T-helper 17 cell (primary cell): ENCODE data around the gene PLSCR3. TPM values are rescaled to one million over a fixed set of nuclear protein-coding genes. Genes with fewer than 3 reads are reported as not detected.

Experiments used
- ATAC-seq: fragments of 150-1000 bp; cut with Tn5 transposase; 2 replicates; pipeline ENCODE4 v1.10.0; 2021; ENCODE audit warnings: mild to moderate bottlenecking, moderate library complexity
- DNase-seq, 3 donors: peaks; one replicate each; pipeline versions ENCODE4 v3.0.0 to v3.0.0-alpha.2; 2020 to 2021
- H3K9me3 ChIP-seq: one replicate; pipeline ENCODE4 v1.7.0; 2013; ENCODE audit warnings: low read length, mild to moderate bottlenecking; ENCODE audit not compliant: control insufficient read depth, poor library complexity, severe bottlenecking
- H3K27ac Mint-ChIP-seq: one replicate; pipeline ENCODE4 v1.8.0; 2022; ENCODE audit warnings: mild to moderate bottlenecking, moderate library complexity, mixed read lengths
- H3K27me3 Mint-ChIP-seq: one replicate; pipeline ENCODE4 v1.8.0; 2022; ENCODE audit warnings: mixed read lengths
- H3K36me3 Mint-ChIP-seq: one replicate; pipeline ENCODE4 v1.8.0; 2022; ENCODE audit warnings: low read depth, mixed read lengths
- H3K4me1 Mint-ChIP-seq: one replicate; pipeline ENCODE4 v1.8.0; 2022; ENCODE audit warnings: mild to moderate bottlenecking, mixed read lengths
- H3K4me3 Mint-ChIP-seq: one replicate; pipeline ENCODE4 v1.8.0; 2022; ENCODE audit warnings: mild to moderate bottlenecking, moderate library complexity, mixed read lengths
- total RNA-seq, 4 donors: library from RNA in 2 of 4; stranded (reverse) in 2 of 4; gene quantifications; one replicate each; pipeline ENCODE4 v1.2.3 and lab custom pipeline; 2022 to 2026

The PLSCR3 gene
- total RNA-seq, 2 donors from 2014 or later = 120 to 126 TPM

DNA sequence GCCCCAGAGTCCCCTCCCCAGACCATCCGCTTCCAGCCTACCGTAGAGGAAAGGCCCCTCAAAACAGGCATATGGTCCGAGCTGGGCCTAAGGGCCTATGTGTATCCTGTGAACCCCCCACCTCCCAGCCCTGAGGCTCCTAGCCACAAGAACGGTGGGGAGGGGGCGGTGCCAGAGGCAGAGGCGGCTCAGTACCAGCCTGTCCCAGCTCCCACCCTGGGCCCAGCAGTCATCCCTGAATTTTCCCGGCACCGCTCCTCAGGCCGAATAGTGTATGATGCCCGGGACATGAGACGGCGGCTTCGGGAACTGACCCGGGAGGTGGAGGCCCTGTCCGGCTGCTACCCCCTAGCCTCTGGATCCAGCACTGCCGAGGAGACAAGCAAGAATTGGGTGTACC lies 26.9 kb upstream of the PLSCR3 start:
- H3K27ac Mint-ChIP-seq = no peak overlapping the region
- no peaks in the 10 kb centered on the region for H3K36me3 Mint-ChIP-seq
- ATAC-seq (no peak), DNase-seq (no peak)
- no peaks in the 10 kb centered on the region for H3K9me3 ChIP-seq
- H3K4me3 Mint-ChIP-seq = no peak overlapping the region
- H3K4me1 Mint-ChIP-seq = peaks cover 6% of the 10 kb centered on the region
- peaks cover 6% of the 10 kb centered on the region for H3K27me3 Mint-ChIP-seq

DNA sequence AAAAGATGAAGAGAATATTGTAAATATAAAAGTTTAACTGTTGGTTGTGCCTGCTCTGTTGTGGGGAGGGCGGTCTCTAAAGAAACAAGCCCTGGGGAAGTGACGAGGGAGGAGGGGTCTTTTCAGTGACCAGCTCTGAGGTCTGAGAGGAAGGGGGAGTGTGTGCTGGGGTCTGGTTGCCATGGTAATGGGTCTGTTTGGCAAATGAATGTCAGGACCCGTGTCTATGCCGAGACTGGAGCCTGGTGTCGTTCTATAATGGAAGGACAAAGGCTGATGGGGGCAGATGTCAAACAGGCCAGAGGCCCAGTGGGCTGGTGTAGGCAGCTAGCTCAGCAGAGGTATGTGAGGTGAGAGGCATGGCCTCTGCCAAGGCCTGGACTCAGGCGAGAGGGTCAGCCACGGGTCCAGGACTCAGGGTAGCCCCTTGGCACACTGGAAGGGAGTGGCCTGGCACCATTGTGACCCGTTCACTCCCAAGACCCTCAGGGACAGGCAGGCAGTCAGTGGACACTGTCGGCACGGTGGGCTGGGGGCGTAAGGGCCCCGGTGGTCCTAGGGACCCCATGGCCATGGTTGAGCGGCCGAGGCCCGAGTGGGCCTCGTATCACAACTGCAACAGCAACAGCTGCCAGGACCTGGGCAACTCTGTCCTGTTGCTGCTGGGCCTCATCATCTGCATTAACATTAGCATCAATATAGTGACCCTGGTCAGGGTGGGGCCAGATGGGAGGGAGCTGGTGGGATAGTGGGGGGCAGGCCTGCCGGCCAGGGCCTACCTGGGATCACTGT lies 25.7 kb upstream of the PLSCR3 start, which contains the start of gene SPEM1:
Gene SPEM1 (plus strand): TSS at position 506 of the 792 bp plus-strand sequence. CDS start 61 bp downstream, at position 567.
- ATAC-seq = no peak
- H3K27ac Mint-ChIP-seq = no peak within 1 kb of the TSS
- H3K4me1 Mint-ChIP-seq = peaks cover 6% of the 10 kb centered on the region
- peaks cover 6% of the 10 kb centered on the region for H3K27me3 Mint-ChIP-seq
- DNase-seq = no peak
- no peak within 1 kb of the TSS for H3K4me3 Mint-ChIP-seq
- H3K9me3 ChIP-seq = no peaks in the 10 kb centered on the region
- H3K36me3 Mint-ChIP-seq = no peaks in the 10 kb centered on the region

DNA sequence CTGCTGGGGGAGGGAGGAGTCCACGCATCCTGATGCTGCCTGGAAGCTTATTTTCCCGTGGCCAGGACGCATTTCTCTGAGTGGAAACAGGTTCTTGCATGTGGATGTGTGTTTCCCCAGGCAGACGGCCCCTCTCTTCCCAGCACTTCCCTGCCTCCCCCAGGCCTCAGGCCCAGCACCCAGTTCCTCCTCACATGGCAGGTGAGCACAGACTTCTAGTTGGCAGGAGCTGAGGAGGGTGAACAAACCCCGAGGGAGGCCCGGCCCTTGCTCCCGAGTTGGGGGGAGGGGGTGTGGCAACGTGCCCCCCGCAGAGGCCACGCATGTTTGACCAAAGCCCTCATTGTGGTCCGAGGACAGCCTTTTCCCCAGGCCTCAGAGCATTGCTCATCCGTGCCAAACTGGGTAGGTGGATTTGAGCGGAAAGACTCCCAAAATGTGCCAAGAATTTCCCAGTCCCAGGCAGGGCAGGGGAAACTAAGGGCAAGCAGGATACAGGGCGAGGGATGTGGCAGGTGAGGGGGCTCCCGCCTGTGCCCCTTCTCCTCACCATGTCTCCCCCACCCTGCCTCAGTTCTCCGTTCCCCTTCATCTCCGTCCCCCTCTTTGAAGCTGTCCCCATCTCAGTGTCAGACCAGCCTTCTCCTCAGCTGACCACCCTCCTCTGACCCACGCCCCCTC lies 24.3 kb upstream of the PLSCR3 start:
- no peak overlapping the region for H3K27ac Mint-ChIP-seq
- DNase-seq (no peak), ATAC-seq (no peak)
- no peaks in the 10 kb centered on the region for H3K36me3 Mint-ChIP-seq
- peaks cover 6% of the 10 kb centered on the region for H3K4me1 Mint-ChIP-seq
- no peak overlapping the region for H3K4me3 Mint-ChIP-seq
- no peaks in the 10 kb centered on the region for H3K9me3 ChIP-seq
- H3K27me3 Mint-ChIP-seq = peaks cover 6% of the 10 kb centered on the region

- Mint-ChIP-seq H3K27me3 (peaks cover 6% of the 10 kb centered on the region), H3K4me1 (peaks cover 9% of the 10 kb centered on the region), H3K4me3 (no peak overlapping the region), H3K36me3 (no peaks in the 10 kb centered on the region), H3K27ac (no peak overlapping the region)
- no peaks in the 10 kb centered on the region for H3K9me3 ChIP-seq
- DNase-seq (no peak), ATAC-seq (no peak)
Observed at GRCh38 chr17:7417056-7417655, 22.8 kb upstream of the PLSCR3 start.

GRCh38 chr17:7416323-7416722 lies 22.0 kb upstream of the PLSCR3 start:
- Mint-ChIP-seq H3K27me3 (peaks cover 6% of the 10 kb centered on the region), H3K27ac (no peak overlapping the region), H3K4me1 (peaks cover 9% of the 10 kb centered on the region), H3K36me3 (no peaks in the 10 kb centered on the region), H3K4me3 (no peak overlapping the region)
- no peak for ATAC-seq
- no peak for DNase-seq
- H3K9me3 ChIP-seq = no peaks in the 10 kb centered on the region

- Mint-ChIP-seq H3K27ac (no peak overlapping the region), H3K27me3 (peaks cover 6% of the 10 kb centered on the region), H3K36me3 (no peaks in the 10 kb centered on the region), H3K4me3 (no peak overlapping the region), H3K4me1 (peaks cover 9% of the 10 kb centered on the region)
- ATAC-seq (no peak), DNase-seq (no peak)
- no peaks in the 10 kb centered on the region for H3K9me3 ChIP-seq
Observed at GRCh38 chr17:7415784-7416183, 21.5 kb upstream of the PLSCR3 start.

GRCh38 chr17:7414837-7415236 lies 20.5 kb upstream of the PLSCR3 start:
- Mint-ChIP-seq H3K36me3 (no peaks in the 10 kb centered on the region), H3K27me3 (peaks cover 6% of the 10 kb centered on the region), H3K4me1 (peaks cover 12% of the 10 kb centered on the region), H3K4me3 (no peak overlapping the region), H3K27ac (no peak overlapping the region)
- H3K9me3 ChIP-seq = no peaks in the 10 kb centered on the region
- no peak for DNase-seq
- ATAC-seq = no peak

- Mint-ChIP-seq H3K36me3 (no peaks in the 10 kb centered on the region), H3K27me3 (no peaks in the 10 kb centered on the region), H3K4me3 (no peak overlapping the region), H3K4me1 (peaks cover 11% of the 10 kb centered on the region), H3K27ac (no peak overlapping the region)
- no peaks in the 10 kb centered on the region for H3K9me3 ChIP-seq
- DNase-seq = no peak
- ATAC-seq = no peak
Observed at GRCh38 chr17:7413346-7413985, 19.1 kb upstream of the PLSCR3 start.

- H3K4me1 Mint-ChIP-seq = peaks cover 13% of the 10 kb centered on the region
- no peaks in the 10 kb centered on the region for H3K27me3 Mint-ChIP-seq
- no peak overlapping the region for H3K4me3 Mint-ChIP-seq
- no peaks in the 10 kb centered on the region for H3K36me3 Mint-ChIP-seq
- ATAC-seq (no peak), DNase-seq (no peak)
- H3K9me3 ChIP-seq = no peaks in the 10 kb centered on the region
- no peak overlapping the region for H3K27ac Mint-ChIP-seq
Observed at GRCh38 chr17:7411427-7411750, 17.1 kb upstream of the PLSCR3 start.

DNA sequence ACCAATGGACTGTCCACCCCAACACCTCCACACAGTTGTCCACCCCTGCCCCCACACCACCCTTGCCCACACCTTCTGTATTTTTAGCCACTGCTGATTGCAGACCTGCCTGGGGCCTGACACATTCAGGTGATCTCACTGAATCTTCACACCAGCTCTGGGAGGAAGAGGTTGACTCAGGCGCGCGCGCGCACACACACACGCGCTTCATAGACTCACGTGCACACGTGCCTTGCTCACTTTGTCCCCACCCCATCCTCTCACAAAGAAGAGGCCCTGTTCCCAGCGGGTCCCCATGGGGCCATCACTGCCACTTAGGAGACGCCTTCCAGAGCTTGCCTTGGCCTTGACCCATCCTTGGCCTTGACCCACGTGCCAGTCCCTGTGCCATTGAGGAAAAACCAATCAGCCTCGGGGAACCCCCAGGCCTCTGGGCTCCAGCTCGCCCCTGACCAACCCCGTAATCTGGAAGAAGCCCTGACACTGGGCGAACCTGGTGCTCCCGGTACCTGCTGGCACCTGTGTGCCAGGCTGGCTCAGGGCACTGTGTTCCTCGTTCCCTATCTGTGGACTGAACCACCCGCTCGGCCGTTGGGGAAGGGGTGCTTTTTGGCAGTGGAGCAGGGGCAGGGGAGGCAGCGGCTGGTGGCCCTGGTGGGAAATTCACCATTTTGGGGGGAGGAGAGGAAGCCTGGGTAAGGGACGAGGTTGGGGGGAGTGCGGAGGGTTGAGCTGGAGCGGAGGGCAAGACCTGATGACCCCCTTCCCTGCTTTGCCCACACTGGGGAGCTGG lies 16.5 kb upstream of the PLSCR3 start:
- Mint-ChIP-seq H3K4me3 (no peak overlapping the region), H3K36me3 (peaks cover 2% of the 10 kb centered on the region), H3K4me1 (peaks cover 18% of the 10 kb centered on the region), H3K27me3 (no peaks in the 10 kb centered on the region), H3K27ac (no peak overlapping the region)
- no peak for DNase-seq
- no peak for ATAC-seq
- no peaks in the 10 kb centered on the region for H3K9me3 ChIP-seq

DNA sequence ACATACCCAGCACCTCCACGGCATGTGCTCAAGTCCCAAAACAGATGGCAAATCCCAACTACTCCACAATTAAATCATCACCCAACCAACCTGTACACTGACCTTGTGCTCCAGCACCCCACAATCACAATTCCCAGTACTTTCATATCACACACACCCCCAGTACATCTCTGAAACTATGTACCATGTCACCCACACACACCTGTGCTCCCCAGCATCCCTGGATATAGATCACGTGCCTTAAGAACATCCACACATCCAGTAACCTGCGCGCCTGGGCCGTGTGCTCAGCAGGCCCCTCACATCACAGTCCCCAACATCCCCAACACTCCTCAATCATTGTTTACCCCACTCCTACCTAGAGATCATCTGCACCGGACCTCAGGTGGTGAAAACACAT lies 15.4 kb upstream of the PLSCR3 start:
- H3K9me3 ChIP-seq = no peaks in the 10 kb centered on the region
- Mint-ChIP-seq H3K27me3 (no peaks in the 10 kb centered on the region), H3K27ac (peak overlapping the region; percentile 22), H3K36me3 (peaks cover 2% of the 10 kb centered on the region), H3K4me3 (peak overlapping the region; percentile 67), H3K4me1 (peaks cover 24% of the 10 kb centered on the region)
- DNase-seq = no peak
- no peak for ATAC-seq

DNA sequence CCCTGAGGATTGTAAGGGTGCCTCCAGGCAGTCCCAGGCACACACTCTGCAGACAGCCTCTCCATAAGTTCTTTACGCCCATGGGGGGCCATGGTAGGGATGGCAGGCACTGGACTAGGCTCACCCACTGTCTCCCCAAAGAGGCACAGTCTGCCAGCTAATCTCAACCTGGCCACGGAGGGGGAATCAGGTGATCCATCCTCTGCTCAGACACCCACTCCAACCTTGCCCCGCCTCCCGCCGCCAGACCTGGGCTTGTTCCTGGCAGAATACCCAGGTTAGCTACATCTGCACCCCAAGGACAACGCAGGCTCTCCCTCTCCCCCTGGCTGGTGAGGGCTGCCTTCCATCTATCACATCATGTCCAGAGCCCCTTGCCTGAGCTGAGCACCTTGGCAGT lies 14.5 kb upstream of the PLSCR3 start:
- DNase-seq (no peak), ATAC-seq (no peak)
- Mint-ChIP-seq H3K27me3 (no peaks in the 10 kb centered on the region), H3K4me1 (peaks cover 24% of the 10 kb centered on the region), H3K27ac (no peak overlapping the region), H3K4me3 (peak overlapping the region; percentile 67), H3K36me3 (peaks cover 2% of the 10 kb centered on the region)
- H3K9me3 ChIP-seq = no peaks in the 10 kb centered on the region
